Measurements from ENCODE around the gene FAM222B. TPM values are rescaled to one million over a fixed set of nuclear protein-coding genes. Genes with fewer than 3 reads are reported as not detected.
A peak's percentile ranks its signal among the peaks of the same experiment; 100 is the strongest.

Gene FAM222B
- polyA plus RNA-seq, 3 donors = 4.9 to 9.2 (median 5.6) TPM

DNA sequence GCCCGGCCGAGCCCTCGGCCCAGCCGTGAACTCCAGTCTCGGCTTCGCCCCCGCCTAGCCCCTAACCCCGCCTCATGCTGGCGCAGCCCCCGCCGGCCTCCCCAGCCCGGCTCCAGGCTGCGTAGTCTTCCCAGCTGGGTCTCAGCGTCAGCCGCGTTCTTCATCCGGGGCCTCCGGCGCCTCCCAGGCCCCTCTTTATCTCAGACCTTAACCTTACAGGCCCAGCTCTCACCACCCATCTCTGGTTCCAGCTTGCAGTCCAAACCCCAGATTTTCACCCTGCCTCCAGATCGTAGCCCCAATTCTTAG lies 130.9 kb downstream of the FAM222B start, which contains the start of gene PROCA1:
Gene PROCA1, minus strand, starts transcription at position 166 of the 309 bp plus-strand sequence. CDS start 228 bp downstream, outside the sequence.
- 1 to 7% (median 2%) methylated on average over 20 of the region's 20 CpGs for WGBS, 3 donors
- peak within 1 kb of the TSS; percentile 91 for H3K27ac ChIP-seq (ENCODE audit: low read depth, low read length)

DNA sequence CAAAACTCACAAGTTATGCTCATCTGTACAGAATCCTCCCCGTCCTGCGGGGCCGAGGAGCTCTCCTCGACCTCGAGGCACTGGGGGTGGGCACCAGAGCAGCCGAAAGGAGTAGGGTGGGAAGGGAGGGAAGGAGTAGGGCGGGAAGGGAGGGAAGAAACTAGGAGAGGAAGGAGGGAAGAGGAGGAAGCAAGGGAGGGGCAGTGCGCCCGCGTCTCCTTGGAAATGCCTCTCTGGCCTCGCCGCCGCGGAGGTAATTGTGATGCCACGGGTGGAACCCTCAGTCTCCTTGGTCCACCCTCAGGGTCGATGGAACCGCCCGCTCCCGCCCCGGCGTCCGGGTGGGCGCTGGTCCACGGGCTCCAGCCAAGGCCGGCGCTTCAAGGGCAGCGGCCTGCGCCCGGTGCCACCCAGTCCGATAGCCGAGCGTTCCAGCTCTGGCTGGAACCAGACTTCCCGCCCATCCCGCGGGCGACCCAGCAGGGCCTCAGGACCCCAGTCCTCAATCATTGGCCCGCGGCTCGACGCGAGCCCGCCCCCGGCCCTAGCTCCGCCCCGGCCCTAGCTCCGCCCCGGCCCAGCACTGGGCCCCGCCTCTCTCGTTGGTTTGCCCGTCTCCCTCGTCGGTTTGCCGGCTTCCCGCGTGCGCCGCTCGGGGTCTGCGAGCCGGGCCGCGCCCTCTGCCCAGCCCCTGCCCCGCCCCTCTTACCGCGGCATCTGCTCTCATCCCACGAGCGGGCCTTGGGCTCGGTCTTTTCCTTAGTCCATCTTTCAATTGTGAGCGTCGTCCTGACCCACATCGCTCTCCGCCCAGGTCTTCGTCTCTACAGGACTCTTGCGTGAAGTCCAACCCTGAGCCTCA lies 131.5 kb downstream of the FAM222B start:
- peak overlapping the region; percentile 91 for H3K27ac ChIP-seq (ENCODE audit: low read depth, low read length)
- 0 to 1% (median 1%) methylated on average over 67 to 74 of the region's 74 CpGs for WGBS, 3 donors

DNA sequence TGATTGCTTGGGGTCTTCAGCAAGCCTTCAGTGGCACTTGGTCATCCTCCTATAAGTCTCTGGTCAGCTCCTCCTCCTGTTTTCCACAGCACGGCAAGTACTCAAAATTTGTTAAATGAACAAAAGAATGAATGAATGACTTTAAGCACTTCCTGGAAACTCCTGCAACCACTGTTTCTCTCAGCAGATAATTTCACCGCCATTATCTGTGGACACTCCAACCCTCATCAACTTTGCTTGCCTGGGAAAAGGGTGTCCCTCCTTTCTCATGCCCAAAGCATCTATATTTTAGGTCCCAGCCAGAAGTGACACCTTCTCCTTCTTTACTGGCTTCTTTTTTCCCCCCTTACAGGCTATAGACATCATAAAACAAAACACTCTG lies 135.3 kb downstream of the FAM222B start:
- no peak overlapping the region for H3K27ac ChIP-seq (ENCODE audit: low read depth, low read length)
- 73 to 87% (median 85%) methylated on average over 2 of the region's 2 CpGs for WGBS, 3 donors

DNA sequence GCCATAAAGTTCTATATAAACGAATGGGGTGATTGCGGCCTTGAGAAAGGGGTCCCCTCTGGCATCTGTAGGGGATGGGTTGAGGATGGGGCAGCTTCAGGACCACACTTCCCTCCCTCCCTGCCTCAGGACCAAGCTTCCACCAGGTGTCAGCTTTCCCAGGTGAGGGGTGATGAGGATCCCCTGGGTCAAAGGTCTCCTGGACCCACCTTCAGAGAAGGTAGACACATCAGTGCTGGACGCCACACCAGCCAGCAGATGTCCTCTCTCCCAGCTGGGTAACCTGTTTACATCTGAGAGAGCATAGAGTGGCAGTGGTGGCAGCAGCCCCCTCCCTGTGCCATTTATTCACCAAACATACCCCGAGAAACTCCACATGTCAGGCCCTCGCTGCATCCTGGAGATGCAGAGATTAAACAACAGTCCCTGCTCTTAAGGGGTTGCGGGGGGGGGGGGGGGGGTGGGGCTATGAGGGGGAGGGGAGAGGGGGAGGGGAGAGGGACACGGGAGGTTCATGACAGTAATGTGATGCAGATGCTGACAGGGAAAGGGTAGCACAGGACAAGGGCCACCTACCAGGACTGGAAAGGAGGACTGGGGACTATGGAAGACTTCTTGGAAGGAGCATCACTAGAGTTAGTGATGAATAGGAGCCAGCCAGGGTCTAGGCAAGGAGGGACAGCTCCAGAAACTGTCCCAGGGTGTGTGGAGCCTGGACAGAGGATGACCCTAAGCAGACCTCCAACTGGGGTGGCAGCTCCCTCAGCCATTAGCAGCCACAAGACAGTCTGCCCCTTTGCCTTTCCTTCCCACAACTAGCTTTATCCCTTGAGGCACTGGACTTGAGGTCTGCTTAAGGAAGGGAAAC lies 135.9 kb downstream of the FAM222B start:
- no peak overlapping the region for H3K27ac ChIP-seq (ENCODE audit: low read depth, low read length)
- WGBS, 3 donors = 53 to 66% (median 64%) methylated on average over 6 of the region's 7 CpGs

Other genes with a start within 250 kb of the FAM222B start
- gene SPAG5, start 243.8 kb downstream of the FAM222B start, polyA plus RNA-seq = 1 to 10 TPM; 1.5 to 3.3 (median 2.9) TPM
- 1 to 10 TPM; 1.8 to 3.3 (median 2.9) TPM for gene RSKR, start 228.6 kb downstream of the FAM222B start, polyA plus RNA-seq
- gene BLTP2, start 197.6 kb downstream of the FAM222B start, polyA plus RNA-seq = 10 to 100 TPM; 19.6 to 42.6 (median 33.7) TPM
- 10 to 100 TPM; 31.0 to 45.5 (median 40.4) TPM for gene SDF2, start 180.9 kb downstream of the FAM222B start, polyA plus RNA-seq
- gene SUPT6H, start 180.6 kb downstream of the FAM222B start, polyA plus RNA-seq = 10 to 100 TPM; 16.3 to 33.9 (median 33.6) TPM
- gene PROCA1, start 130.9 kb downstream of the FAM222B start, polyA plus RNA-seq = 1 to 10 TPM in 2 of 3 donors, under 1 TPM in 1; 0.35 to 2.9 (median 1.2) TPM
- 100 to 1,000 TPM in 1 of 3 donors, 10 to 100 TPM in 1, 1 to 10 TPM in 1; 7.9 to 125 (median 38.3) TPM for gene RAB34, start 124.9 kb downstream of the FAM222B start, polyA plus RNA-seq
- 1,000 to 10,000 TPM in 2 of 3 donors, 100 to 1,000 TPM in 1; 866 to 1,848 (median 1,584) TPM for gene RPL23A, start 122.8 kb downstream of the FAM222B start, polyA plus RNA-seq
- 10 to 100 TPM in 1 of 3 donors, 1 to 10 TPM in 2; 2.4 to 11.7 (median 5.4) TPM for gene TLCD1, start 116.6 kb downstream of the FAM222B start, polyA plus RNA-seq
- 1 to 10 TPM; 1.8 to 2.7 (median 1.9) TPM for gene NEK8, start 114.0 kb downstream of the FAM222B start, polyA plus RNA-seq
- 10 to 100 TPM; 10.9 to 22.7 (median 19.5) TPM for gene TRAF4, start 98.8 kb downstream of the FAM222B start, polyA plus RNA-seq
- 10 to 100 TPM; 22.8 to 40.5 (median 34.1) TPM for gene ERAL1, start 12.2 kb upstream of the FAM222B start, polyA plus RNA-seq
- 100 to 1,000 TPM in 1 of 3 donors, 10 to 100 TPM in 2; 34.9 to 115 (median 76.6) TPM for gene FLOT2, start 54.9 kb upstream of the FAM222B start, polyA plus RNA-seq
- 1 to 10 TPM; 3.9 to 6.5 (median 5.3) TPM for gene DHRS13, start 60.3 kb upstream of the FAM222B start, polyA plus RNA-seq
- 10 to 100 TPM; 13.5 to 17.2 (median 14.0) TPM for gene PHF12, start 108.7 kb upstream of the FAM222B start, polyA plus RNA-seq
- under 1 TPM in 2 of 3 donors, not detected in 1; 0.21 to 0.25 TPM for gene SEZ6, start 163.2 kb upstream of the FAM222B start, polyA plus RNA-seq
- under 1 TPM; 0.25 to 0.67 (median 0.33) TPM for gene PIPOX, start 200.4 kb upstream of the FAM222B start, polyA plus RNA-seq